Activated CD4-positive, alpha-beta T cell treated with anti-CD3 and anti-CD28 coated beads for 4 hours (primary cell): Measurements from ENCODE around the gene MILR1.
"Not testable (repeated sequence)": the region's sequence is repeated elsewhere in the genome, so short reads cannot be mapped to it uniquely, and the experiment has no call there.

Experiments used
- DNase-seq, 2 donors: peaks; one replicate each; pipeline ENCODE4 v3.0.0-alpha.2; 2020

MILR1 gene

GRCh38 chr17:64428406-64428805, 20.5 kb upstream of the MILR1 start:
- no peak for DNase-seq

- DNase-seq: not testable (repeated sequence)
These were observed 18.9 kb upstream of the MILR1 start for GRCh38 chr17:64430036-64430435.

- DNase-seq: no peak
These were observed 17.4 kb upstream of the MILR1 start for GRCh38 chr17:64431534-64431933.

GRCh38 chr17:64437944-64438525, 10.9 kb upstream of the MILR1 start:
- no peak for DNase-seq

- not testable (repeated sequence) for DNase-seq
These were observed 9.4 kb upstream of the MILR1 start for GRCh38 chr17:64439521-64439920.

GRCh38 chr17:64439956-64440355, 9.0 kb upstream of the MILR1 start:
- no peak for DNase-seq

- peak; percentile 6 to 7 for DNase-seq
These were observed 7.0 kb upstream of the MILR1 start for GRCh38 chr17:64441772-64442540.

- no peak for DNase-seq
These were observed 6.4 kb upstream of the MILR1 start for GRCh38 chr17:64442541-64442971.

- DNase-seq: no peak
These were observed 5.7 kb upstream of the MILR1 start for GRCh38 chr17:64443086-64443760.

- DNase-seq: no peak
These were observed 1.4 kb upstream of the MILR1 start for GRCh38 chr17:64447526-64447925.

GRCh38 chr17:64449545-64449944, 630 bp downstream of the MILR1 start:
- no peak for DNase-seq

- no peak for DNase-seq
These were observed 7.3 kb downstream of the MILR1 start for GRCh38 chr17:64455993-64456885.

- no peak for DNase-seq
These were observed 8.2 kb downstream of the MILR1 start for GRCh38 chr17:64457156-64457555.

- DNase-seq: no peak
These were observed 9.8 kb downstream of the MILR1 start for GRCh38 chr17:64458756-64459155.

GRCh38 chr17:64459284-64459747, 10.4 kb downstream of the MILR1 start:
- DNase-seq: no peak

GRCh38 chr17:64459818-64460217, 10.9 kb downstream of the MILR1 start:
- DNase-seq: not testable (repeated sequence)

GRCh38 chr17:64460955-64461354, 12.0 kb downstream of the MILR1 start:
- no peak for DNase-seq

- no peak for DNase-seq
These were observed 12.9 kb downstream of the MILR1 start for GRCh38 chr17:64461788-64462187.

- no peak for DNase-seq
These were observed 17.3 kb downstream of the MILR1 start for GRCh38 chr17:64466019-64466735.

- DNase-seq: not testable (repeated sequence)
These were observed 17.9 kb downstream of the MILR1 start for GRCh38 chr17:64466834-64467233.

- no peak for DNase-seq
These were observed 21.7 kb downstream of the MILR1 start for GRCh38 chr17:64470625-64471024.

GRCh38 chr17:64471440-64471839, 22.5 kb downstream of the MILR1 start:
- no peak for DNase-seq
